ENCODE measurements around the gene CRYL1. TPM values are rescaled to one million over a fixed set of nuclear protein-coding genes. Genes with fewer than 3 reads are reported as not detected.

Gene CRYL1
- total RNA-seq, 1 experiment from 2014 or later = 3.7 TPM

DNA sequence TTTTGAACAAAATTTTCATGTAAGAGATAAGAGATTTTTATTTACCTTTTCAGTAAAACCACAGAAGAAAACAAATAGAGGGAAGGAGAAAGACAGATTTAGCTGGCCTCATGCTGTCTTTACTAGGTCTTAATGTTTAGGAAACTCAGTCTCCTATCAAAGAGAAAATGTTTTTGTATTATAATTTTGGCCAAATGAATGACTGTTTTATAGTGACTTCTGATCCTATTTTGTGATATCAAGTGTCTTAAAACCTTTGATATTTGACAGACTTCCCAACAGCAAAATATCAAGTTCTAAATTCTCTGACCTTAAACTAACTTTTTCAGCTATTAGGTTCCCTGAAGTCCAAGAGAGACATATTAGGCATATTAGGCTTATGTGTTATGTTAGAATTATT, 27.0 kb downstream of the CRYL1 start:
- no peak overlapping the region for H3K4ac ChIP-seq (ENCODE audit: low read depth, low read length)
- no peak overlapping the region for H4K91ac ChIP-seq (ENCODE audit: insufficient read length, low read depth, low read length)
- H3K27me3 ChIP-seq (ENCODE audit: insufficient read depth, low read length) = no peaks in the 10 kb centered on the region
- no peaks in the 10 kb centered on the region for H4K20me1 ChIP-seq (ENCODE audit: control insufficient read depth, insufficient read depth, insufficient read length)
- no peak overlapping the region for H2BK15ac ChIP-seq (ENCODE audit: low read depth, low read length)
- H2BK12ac ChIP-seq (ENCODE audit: insufficient read length, low read depth, low read length) = no peak overlapping the region
- TF ChIP-seq, protein P1, sequence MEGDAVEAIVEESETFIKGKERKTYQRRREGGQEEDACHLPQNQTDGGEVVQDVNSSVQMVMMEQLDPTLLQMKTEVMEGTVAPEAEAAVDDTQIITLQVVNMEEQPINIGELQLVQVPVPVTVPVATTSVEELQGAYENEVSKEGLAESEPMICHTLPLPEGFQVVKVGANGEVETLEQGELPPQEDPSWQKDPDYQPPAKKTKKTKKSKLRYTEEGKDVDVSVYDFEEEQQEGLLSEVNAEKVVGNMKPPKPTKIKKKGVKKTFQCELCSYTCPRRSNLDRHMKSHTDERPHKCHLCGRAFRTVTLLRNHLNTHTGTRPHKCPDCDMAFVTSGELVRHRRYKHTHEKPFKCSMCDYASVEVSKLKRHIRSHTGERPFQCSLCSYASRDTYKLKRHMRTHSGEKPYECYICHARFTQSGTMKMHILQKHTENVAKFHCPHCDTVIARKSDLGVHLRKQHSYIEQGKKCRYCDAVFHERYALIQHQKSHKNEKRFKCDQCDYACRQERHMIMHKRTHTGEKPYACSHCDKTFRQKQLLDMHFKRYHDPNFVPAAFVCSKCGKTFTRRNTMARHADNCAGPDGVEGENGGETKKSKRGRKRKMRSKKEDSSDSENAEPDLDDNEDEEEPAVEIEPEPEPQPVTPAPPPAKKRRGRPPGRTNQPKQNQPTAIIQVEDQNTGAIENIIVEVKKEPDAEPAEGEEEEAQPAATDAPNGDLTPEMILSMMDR (conservative IDR thresholded peaks at IDR 0.05) = no peak
- H3K4me1 ChIP-seq (ENCODE audit: insufficient read depth, low read length) = no peaks in the 10 kb centered on the region
- H3K79me1 ChIP-seq (ENCODE audit: insufficient read depth, low read depth, low read length, poor library complexity, severe bottlenecking) = no peaks in the 10 kb centered on the region
- H3K23ac ChIP-seq (ENCODE audit: insufficient read length, low read depth, low read length) = no peak overlapping the region
- Mint-ChIP-seq H3K4me3 (no peak overlapping the region), H3K27me3 (ENCODE audit: low read depth) (no peaks in the 10 kb centered on the region; the same call in 1 of the 2 replicates), H3K4me1 (peaks cover 6 to 8% of the 10 kb centered on the region in 2 experiments), H3K36me3 (ENCODE audit: insufficient read depth in 1 of 3, low read depth in 3 of 3) (peaks cover 4 to 13% (median 8%) of the 10 kb centered on the region in 3 experiments; a peak in 6 of 7 replicates), H3K27ac (no peak overlapping the region), H3K9me3 (peaks cover 8 to 22% of the 10 kb centered on the region in 2 experiments; a peak in 4 of 5 replicates)
- H2BK20ac ChIP-seq (ENCODE audit: low read depth, low read length, poor library complexity, severe bottlenecking) = no peak overlapping the region
- H3K27ac ChIP-seq (ENCODE audit: insufficient read length, low read depth, low read length) = no peak overlapping the region
- H3K23me2 ChIP-seq (ENCODE audit: insufficient read length, low read depth, low read length, poor library complexity, severe bottlenecking) = no peaks in the 10 kb centered on the region
- H2AFZ ChIP-seq (ENCODE audit: low read length) = no peak overlapping the region
- H3K18ac ChIP-seq (ENCODE audit: insufficient read length, low read depth, low read length) = no peak overlapping the region
- no peak overlapping the region for H4K8ac ChIP-seq (replicated peaks; ENCODE audit: insufficient read length, low read depth, low read length)
- no peak overlapping the region for H3K4me2 ChIP-seq (ENCODE audit: insufficient read depth, insufficient read length, low read length)
- H2BK5ac ChIP-seq (ENCODE audit: insufficient read length, low read length) = no peak overlapping the region
- no peaks in the 10 kb centered on the region for H3K9me3 ChIP-seq (ENCODE audit: control insufficient read depth, low read depth, low read length)
- no peak overlapping the region for H3K14ac ChIP-seq (ENCODE audit: insufficient read depth, low read length)
- no peak overlapping the region for H3T11ph ChIP-seq (ENCODE audit: low read length)
- no peak overlapping the region for H3K9ac ChIP-seq (ENCODE audit: extremely low read depth, insufficient read length, low read length)
- H4K5ac ChIP-seq (ENCODE audit: insufficient read length, low read depth, low read length) = no peak overlapping the region
- no peak overlapping the region for H2BK120ac ChIP-seq (ENCODE audit: low read depth, low read length, poor library complexity, severe bottlenecking)
- H3K56ac ChIP-seq (ENCODE audit: insufficient read length, low read depth, low read length) = no peak overlapping the region
- H2AK5ac ChIP-seq (ENCODE audit: insufficient read length, low read length) = no peak overlapping the region
- no peaks in the 10 kb centered on the region for H3K79me2 ChIP-seq (ENCODE audit: insufficient read depth, low read length)
- no peak for DNase-seq
